ENCODE results near the gene TAF6L. TPM values are rescaled to one million over a fixed set of nuclear protein-coding genes. Genes with fewer than 3 reads are reported as not detected.
"Not testable (repeated sequence)": the region's sequence is repeated elsewhere in the genome, so short reads cannot be mapped to it uniquely, and the experiment has no call there.

The TAF6L gene
- polyA plus RNA-seq, 4 donors, result 27.5 to 40.2 (median 37.2) TPM

- no peak for DNase-seq (ENCODE audit: low read depth in 4 of 4, low spot score in 2 of 4)
Observed at GRCh38 chr11:62804310-62805075, 33.3 kb downstream of the TAF6L start.

GRCh38 chr11:62805076-62805892 is 34.1 kb downstream of the TAF6L start, which contains the start of gene NXF1:
Gene NXF1 (minus strand): TSS chr11:62805440. CDS start chr11:62805356, 84 bp downstream.
- DNase-seq (ENCODE audit: low read depth in 4 of 4, low spot score in 2 of 4), result peak; percentile 88 to 94 (median 91)

DNA sequence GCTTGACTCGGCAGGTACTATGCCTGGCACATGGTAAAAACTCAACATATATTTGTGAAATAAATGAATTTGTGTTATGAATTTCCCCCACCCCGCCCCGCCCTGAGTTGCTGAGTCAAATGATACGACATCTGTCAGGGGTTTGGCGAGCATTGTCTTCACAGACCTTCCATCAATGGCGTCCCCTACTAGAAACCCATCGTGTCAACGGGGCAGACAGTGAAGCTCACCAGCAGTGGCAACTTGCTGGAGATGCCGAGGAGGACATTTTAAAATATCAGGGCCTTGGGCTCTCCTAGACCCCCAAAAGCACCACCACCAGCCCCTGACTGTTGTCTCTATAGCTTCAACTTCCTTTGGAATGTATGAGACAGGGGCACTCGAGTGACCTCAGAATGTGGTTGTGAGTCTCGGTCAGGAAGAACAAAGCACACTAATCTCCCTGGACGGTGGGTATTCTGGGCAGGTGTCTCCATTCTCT is 34.8 kb downstream of the TAF6L start:
- no peak for DNase-seq (ENCODE audit: low read depth in 4 of 4, low spot score in 2 of 4)

- no peak for DNase-seq (ENCODE audit: low read depth in 4 of 4, low spot score in 2 of 4)
Observed at GRCh38 chr11:62806611-62807121, 35.5 kb downstream of the TAF6L start.

GRCh38 chr11:62810748-62811147 is 39.6 kb downstream of the TAF6L start:
- no peak for DNase-seq (ENCODE audit: low read depth in 4 of 4, low spot score in 2 of 4)

DNA sequence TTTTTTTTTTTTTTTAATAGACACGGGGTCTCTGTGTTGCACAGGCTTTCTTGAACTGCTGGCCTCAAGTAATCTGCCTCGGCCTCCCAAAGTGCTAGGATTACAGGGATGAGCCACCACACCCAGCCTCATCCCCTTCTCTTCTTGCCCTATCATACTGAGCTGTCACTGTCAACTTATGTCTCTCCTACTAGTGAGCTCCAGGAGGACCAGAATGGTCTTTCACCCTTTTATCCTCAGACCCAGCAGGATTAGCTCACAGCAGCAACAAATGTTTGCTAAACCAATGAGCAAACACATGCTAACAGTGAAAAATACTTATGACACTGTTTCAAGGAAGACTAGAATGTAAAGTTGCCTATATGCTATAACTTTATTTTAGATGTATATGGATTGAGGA is 40.5 kb downstream of the TAF6L start:
- DNase-seq (ENCODE audit: low read depth in 4 of 4, low spot score in 2 of 4), result no peak

GRCh38 chr11:62816557-62816956 is 45.4 kb downstream of the TAF6L start:
- DNase-seq (ENCODE audit: low read depth in 4 of 4, low spot score in 2 of 4), result no peak

- no peak for DNase-seq (ENCODE audit: low read depth in 4 of 4, low spot score in 2 of 4)
Observed at GRCh38 chr11:62817129-62817528, 45.9 kb downstream of the TAF6L start.

DNA sequence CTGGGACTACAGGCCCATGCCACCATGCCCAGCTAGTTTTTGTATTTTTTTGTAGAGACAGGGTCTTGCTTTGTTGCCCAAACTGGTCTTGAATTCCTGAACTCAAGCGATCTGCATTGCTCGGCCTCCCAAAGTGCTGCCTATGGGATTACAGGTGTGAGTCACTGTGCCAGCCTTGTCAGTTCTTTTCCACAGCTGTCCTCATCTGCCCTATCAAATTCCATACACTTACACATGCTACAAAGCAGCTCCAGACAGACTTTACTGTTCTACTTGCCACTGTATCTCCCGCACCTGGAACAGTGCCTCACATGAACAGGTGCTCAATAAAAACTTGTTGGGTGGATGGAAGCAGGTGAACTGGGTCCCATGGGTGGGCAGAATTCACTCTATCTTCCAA is 52.5 kb downstream of the TAF6L start:
- no peak for DNase-seq (ENCODE audit: low read depth in 4 of 4, low spot score in 2 of 4)

DNA sequence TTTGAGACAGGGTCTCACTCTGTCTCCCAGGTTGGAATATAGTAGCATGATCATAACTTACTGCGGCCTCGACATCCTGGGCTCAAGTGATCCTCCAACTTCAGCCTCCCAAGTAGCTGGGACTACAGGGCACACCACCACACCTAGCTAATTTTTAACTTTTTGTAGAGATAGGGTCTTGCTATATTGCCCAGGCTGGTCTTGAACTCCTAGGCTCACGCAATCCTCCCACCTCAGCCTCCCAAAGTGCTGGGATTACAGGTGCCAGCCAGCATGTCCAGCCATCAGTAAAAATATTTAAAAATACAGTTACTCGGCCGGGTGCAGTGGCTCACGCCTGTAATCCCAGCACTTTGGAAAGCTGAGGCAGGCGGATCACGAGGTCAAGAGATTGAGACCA is 56.9 kb downstream of the TAF6L start:
- not testable (repeated sequence) for DNase-seq (ENCODE audit: low read depth in 4 of 4, low spot score in 2 of 4)

GRCh38 chr11:62830904-62831519 is 59.8 kb downstream of the TAF6L start:
- DNase-seq (ENCODE audit: low read depth in 4 of 4, low spot score in 2 of 4), result peak in 1 of 4 donors; percentile 60

DNA sequence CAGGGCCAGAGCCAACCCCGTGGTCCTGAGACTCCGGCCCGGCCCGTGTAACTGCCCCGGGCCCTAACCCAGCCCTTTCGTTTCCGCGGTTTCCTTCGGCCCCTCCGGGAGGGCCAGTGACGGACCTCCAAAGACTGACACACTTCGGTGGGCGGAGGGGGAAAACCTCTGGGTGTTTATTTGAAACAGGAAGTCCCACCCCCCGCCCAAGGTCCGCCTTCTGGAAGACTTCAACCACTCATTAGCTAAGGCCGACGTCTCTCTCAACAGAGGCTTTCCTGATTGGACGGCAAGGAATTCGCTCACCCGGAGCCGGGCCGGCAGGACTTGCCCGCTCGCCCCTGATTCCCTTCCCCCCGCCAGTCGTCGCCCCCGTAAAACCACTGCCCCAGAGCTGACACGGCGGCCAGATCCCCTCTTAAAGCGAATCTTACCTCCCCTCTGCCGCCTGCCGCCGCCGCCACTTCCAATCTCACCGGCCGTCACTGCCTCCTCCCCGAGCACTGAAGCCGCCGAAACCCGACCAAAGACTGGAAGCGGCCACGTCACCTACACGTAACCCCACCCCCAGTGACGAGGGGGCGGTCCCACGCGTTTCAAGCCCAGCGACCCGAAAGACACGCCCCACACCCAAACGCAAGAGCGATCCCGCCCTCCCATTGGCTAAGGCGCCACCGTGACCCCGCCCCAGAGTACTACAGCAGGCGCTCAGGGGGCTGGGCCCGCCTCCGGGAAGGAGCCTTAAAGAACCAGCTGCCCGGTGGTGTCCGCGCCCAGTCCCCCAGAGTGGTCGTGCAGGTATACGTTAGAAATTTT is 60.5 kb downstream of the TAF6L start, which contains the start of gene STX5:
STX5 (minus strand) TSS at position 532 of the 816 bp plus-strand sequence. CDS start 808 bp downstream, outside the sequence.
- peak; percentile 96 to 98 (median 98) for DNase-seq (ENCODE audit: low read depth in 4 of 4, low spot score in 2 of 4)

GRCh38 chr11:62832336-62833234 is 61.4 kb downstream of the TAF6L start, which contains the start of gene TEX54:
Gene TEX54 (minus strand): TSS chr11:62832841.
- DNase-seq (ENCODE audit: low read depth in 4 of 4, low spot score in 2 of 4), result no peak

DNA sequence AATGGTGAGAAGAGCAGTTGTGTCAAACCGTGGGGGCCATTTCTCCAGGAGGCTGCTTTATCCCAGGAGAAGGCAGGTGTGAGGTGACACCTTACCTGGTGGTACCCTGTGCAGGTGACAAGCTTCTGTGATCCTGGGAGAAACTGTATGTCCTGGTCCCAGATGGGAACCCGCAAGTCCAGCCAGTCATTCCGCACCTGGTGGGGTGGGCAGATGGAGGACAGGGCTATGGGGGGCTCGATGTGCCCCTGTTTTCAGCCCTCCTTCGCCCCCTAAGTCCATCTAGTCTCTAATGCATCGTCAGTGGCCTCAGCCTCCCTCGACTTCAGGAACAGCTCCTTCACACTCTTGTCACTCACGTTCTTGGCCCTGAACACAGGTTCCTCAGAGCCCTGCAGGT is 64.1 kb downstream of the TAF6L start:
- no peak for DNase-seq (ENCODE audit: low read depth in 4 of 4, low spot score in 2 of 4)

Other genes with a start within 250 kb of the TAF6L start
- 100 to 1,000 TPM; 182 to 215 (median 196) TPM for gene AHNAK, start 224.6 kb upstream of the TAF6L start, polyA plus RNA-seq (ENCODE audit: insufficient read length in 4 of 4)
- gene EEF1G, start 197.5 kb upstream of the TAF6L start, polyA plus RNA-seq (ENCODE audit: insufficient read length in 4 of 4), result 1,000 to 10,000 TPM; 2,022 to 2,343 (median 2,282) TPM
- gene TUT1, start 179.9 kb upstream of the TAF6L start, polyA plus RNA-seq (ENCODE audit: insufficient read length in 4 of 4), result 10 to 100 TPM; 19.7 to 28.5 (median 22.7) TPM
- 10 to 100 TPM; 86.4 to 99.3 (median 90.3) TPM for gene MTA2, start 169.5 kb upstream of the TAF6L start, polyA plus RNA-seq (ENCODE audit: insufficient read length in 4 of 4)
- gene EML3, start 158.6 kb upstream of the TAF6L start, polyA plus RNA-seq (ENCODE audit: insufficient read length in 4 of 4), result 10 to 100 TPM; 25.9 to 46.8 (median 41.2) TPM
- 1 to 10 TPM; 2.8 to 4.8 (median 4.0) TPM for gene ROM1, start 158.1 kb upstream of the TAF6L start, polyA plus RNA-seq (ENCODE audit: insufficient read length in 4 of 4)
- gene B3GAT3, start 149.4 kb upstream of the TAF6L start, polyA plus RNA-seq (ENCODE audit: insufficient read length in 4 of 4), result 10 to 100 TPM; 21.3 to 44.9 (median 41.3) TPM
- 100 to 1,000 TPM; 373 to 393 (median 382) TPM for gene GANAB, start 124.8 kb upstream of the TAF6L start, polyA plus RNA-seq (ENCODE audit: insufficient read length in 4 of 4)
- 10 to 100 TPM; 18.3 to 23.9 (median 21.8) TPM for gene INTS5, start 118.1 kb upstream of the TAF6L start, polyA plus RNA-seq (ENCODE audit: insufficient read length in 4 of 4)
- gene C11orf98, start 106.2 kb upstream of the TAF6L start, polyA plus RNA-seq (ENCODE audit: insufficient read length in 4 of 4), result 10 to 100 TPM; 49.4 to 63.8 (median 57.8) TPM
- gene CSKMT, start 106.1 kb upstream of the TAF6L start, polyA plus RNA-seq (ENCODE audit: insufficient read length in 4 of 4), result 1 to 10 TPM; 3.9 to 8.9 (median 6.2) TPM
- 10 to 100 TPM in 2 of 4 donors, 1 to 10 TPM in 2; 7.7 to 13.9 (median 11.1) TPM for gene UQCC3, start 99.7 kb upstream of the TAF6L start, polyA plus RNA-seq (ENCODE audit: insufficient read length in 4 of 4)
- 10 to 100 TPM in 1 of 4 donors, 1 to 10 TPM in 3; 5.3 to 12.9 (median 9.0) TPM for gene LBHD1, start 99.1 kb upstream of the TAF6L start, polyA plus RNA-seq (ENCODE audit: insufficient read length in 4 of 4)
- gene UBXN1, start 92.3 kb upstream of the TAF6L start, polyA plus RNA-seq (ENCODE audit: insufficient read length in 4 of 4), result 100 to 1,000 TPM; 151 to 187 (median 174) TPM
- 1 to 10 TPM in 3 of 4 donors, under 1 TPM in 1; 0.99 to 1.3 (median 1.1) TPM for gene LRRN4CL, start 81.9 kb upstream of the TAF6L start, polyA plus RNA-seq (ENCODE audit: insufficient read length in 4 of 4)
- 10 to 100 TPM; 64.2 to 81.1 (median 72.0) TPM for gene BSCL2, start 64.0 kb upstream of the TAF6L start, polyA plus RNA-seq (ENCODE audit: insufficient read length in 4 of 4)
- 1 to 10 TPM; 1.4 to 3.8 (median 2.4) TPM for gene GNG3, start 63.7 kb upstream of the TAF6L start, polyA plus RNA-seq (ENCODE audit: insufficient read length in 4 of 4)
- gene HNRNPUL2, start 43.9 kb upstream of the TAF6L start, polyA plus RNA-seq (ENCODE audit: insufficient read length in 4 of 4), result 10 to 100 TPM; 75.9 to 91.8 (median 81.6) TPM
- 10 to 100 TPM; 35.7 to 47.7 (median 42.8) TPM for gene TTC9C, start 42.9 kb upstream of the TAF6L start, polyA plus RNA-seq (ENCODE audit: insufficient read length in 4 of 4)
- 1 to 10 TPM; 8.0 to 9.6 (median 8.5) TPM for gene ZBTB3, start 17.2 kb upstream of the TAF6L start, polyA plus RNA-seq (ENCODE audit: insufficient read length in 4 of 4)
- gene POLR2G, start 9.8 kb upstream of the TAF6L start, polyA plus RNA-seq (ENCODE audit: insufficient read length in 4 of 4), result 100 to 1,000 TPM; 132 to 173 (median 146) TPM
- 10 to 100 TPM; 65.7 to 71.3 (median 67.2) TPM for gene TMEM179B, start 16.0 kb downstream of the TAF6L start, polyA plus RNA-seq (ENCODE audit: insufficient read length in 4 of 4)
- gene TMEM223, start 20.6 kb downstream of the TAF6L start, polyA plus RNA-seq (ENCODE audit: insufficient read length in 4 of 4), result 10 to 100 TPM; 25.2 to 36.2 (median 29.6) TPM
- gene NXF1, start 34.0 kb downstream of the TAF6L start, polyA plus RNA-seq (ENCODE audit: insufficient read length in 4 of 4), result 100 to 1,000 TPM; 108 to 134 (median 119) TPM
- 10 to 100 TPM; 53.8 to 61.9 (median 56.1) TPM for gene STX5, start 60.7 kb downstream of the TAF6L start, polyA plus RNA-seq (ENCODE audit: insufficient read length in 4 of 4)
- gene TEX54, start 61.4 kb downstream of the TAF6L start, polyA plus RNA-seq (ENCODE audit: insufficient read length in 4 of 4), result under 1 TPM in 1 of 4 donors, not detected in 3; 0.33 TPM
- gene WDR74, start 68.2 kb downstream of the TAF6L start, polyA plus RNA-seq (ENCODE audit: insufficient read length in 4 of 4), result 10 to 100 TPM; 34.0 to 50.7 (median 46.2) TPM
- 100 to 1,000 TPM; 159 to 219 (median 183) TPM for gene SLC3A2, start 109.5 kb downstream of the TAF6L start, polyA plus RNA-seq (ENCODE audit: insufficient read length in 4 of 4)
- gene CHRM1, start 150.0 kb downstream of the TAF6L start, polyA plus RNA-seq (ENCODE audit: insufficient read length in 4 of 4), result under 1 TPM in 2 of 4 donors, not detected in 2; 0.05 to 0.12 TPM
- gene SLC22A6, start 213.6 kb downstream of the TAF6L start, polyA plus RNA-seq (ENCODE audit: insufficient read length in 4 of 4), result 10 to 100 TPM; 19.9 to 38.0 (median 30.4) TPM
- 10 to 100 TPM; 26.6 to 57.9 (median 43.2) TPM for gene SLC22A8, start 244.4 kb downstream of the TAF6L start, polyA plus RNA-seq (ENCODE audit: insufficient read length in 4 of 4)